Osteocyte (in vitro differentiated cells): Measurements from ENCODE around the gene ATP1B1. TPM values are rescaled to one million over a fixed set of nuclear protein-coding genes. Genes with fewer than 3 reads are reported as not detected.

Experiments
- DNase-seq: peaks from one replicate; pipeline ENCODE4 v3.0.0; 2021; ENCODE audit warnings: mixed read lengths; ENCODE audit not compliant: unreplicated experiment; ENCODE audit errors: extremely low spot score
- H3K27ac Mint-ChIP-seq: one replicate; pipeline ENCODE4 v1.8.0; 2021; ENCODE audit warnings: mild to moderate bottlenecking, mixed read lengths; ENCODE audit not compliant: unreplicated experiment
- H3K27me3 Mint-ChIP-seq: one replicate; pipeline ENCODE4 v1.8.0; 2021; ENCODE audit warnings: mixed read lengths; ENCODE audit not compliant: unreplicated experiment
- H3K36me3 Mint-ChIP-seq: one replicate; pipeline ENCODE4 v1.8.0; 2021; ENCODE audit warnings: mixed read lengths; ENCODE audit not compliant: unreplicated experiment
- H3K4me1 Mint-ChIP-seq: one replicate; pipeline ENCODE4 v1.8.0; 2021; ENCODE audit warnings: mixed read lengths; ENCODE audit not compliant: unreplicated experiment
- H3K4me3 Mint-ChIP-seq: one replicate; pipeline ENCODE4 v1.8.0; 2021; ENCODE audit warnings: mild to moderate bottlenecking, moderate library complexity, mixed read lengths; ENCODE audit not compliant: unreplicated experiment
- H3K9me3 Mint-ChIP-seq: one replicate; pipeline ENCODE4 v1.8.0; 2021; ENCODE audit warnings: mixed read lengths; ENCODE audit not compliant: unreplicated experiment
- CTCF ChIP-seq: fragments of 200-600 bp; sonication (generic); IDR thresholded peaks from 2 replicates; pipeline ENCODE4 v1.5.0; 2021; ENCODE audit warnings: antibody characterized with exemption, mild to moderate bottlenecking, moderate library complexity
- total RNA-seq: library from RNA; stranded (reverse); gene quantifications from 2 replicates; pipeline ENCODE4 v1.2.1, GENCODE V29; 2021

The ATP1B1 gene
- total RNA-seq, 1 donor from 2014 or later: 42.0 TPM

- peaks cover 21% of the 10 kb centered on the region for H3K4me1 Mint-ChIP-seq
- DNase-seq: no peak
- no peak overlapping the region for H3K4me3 Mint-ChIP-seq
- H3K27ac Mint-ChIP-seq: peak overlapping the region; percentile 13
- no peaks in the 10 kb centered on the region for H3K36me3 Mint-ChIP-seq
- H3K27me3 Mint-ChIP-seq: no peaks in the 10 kb centered on the region
- H3K9me3 Mint-ChIP-seq: no peaks in the 10 kb centered on the region
- TF ChIP-seq CTCF: no peak
These were observed 34.9 kb downstream of the ATP1B1 start for GRCh38 chr1:169141356-169141755.

GRCh38 chr1:169142129-169142528 lies 35.6 kb downstream of the ATP1B1 start:
- no peak overlapping the region for H3K27ac Mint-ChIP-seq
- H3K9me3 Mint-ChIP-seq: no peaks in the 10 kb centered on the region
- H3K4me1 Mint-ChIP-seq: peaks cover 21% of the 10 kb centered on the region
- H3K36me3 Mint-ChIP-seq: no peaks in the 10 kb centered on the region
- H3K4me3 Mint-ChIP-seq: no peak overlapping the region
- H3K27me3 Mint-ChIP-seq: no peaks in the 10 kb centered on the region
- TF ChIP-seq CTCF: no peak
- DNase-seq: no peak

- Mint-ChIP-seq H3K36me3 (no peaks in the 10 kb centered on the region), H3K4me3 (no peak overlapping the region), H3K9me3 (no peaks in the 10 kb centered on the region), H3K27me3 (no peaks in the 10 kb centered on the region), H3K4me1 (peaks cover 24% of the 10 kb centered on the region), H3K27ac (no peak overlapping the region)
- DNase-seq: no peak
- no peak for TF ChIP-seq CTCF
These were observed 36.9 kb downstream of the ATP1B1 start for GRCh38 chr1:169143346-169143745.

GRCh38 chr1:169143984-169144383 lies 37.5 kb downstream of the ATP1B1 start:
- H3K27me3 Mint-ChIP-seq: no peaks in the 10 kb centered on the region
- H3K4me1 Mint-ChIP-seq: peaks cover 27% of the 10 kb centered on the region
- TF ChIP-seq CTCF: no peak
- H3K4me3 Mint-ChIP-seq: no peak overlapping the region
- DNase-seq: no peak
- no peak overlapping the region for H3K27ac Mint-ChIP-seq
- no peaks in the 10 kb centered on the region for H3K9me3 Mint-ChIP-seq
- no peaks in the 10 kb centered on the region for H3K36me3 Mint-ChIP-seq

- Mint-ChIP-seq H3K9me3 (no peaks in the 10 kb centered on the region), H3K27me3 (no peaks in the 10 kb centered on the region), H3K27ac (no peak overlapping the region), H3K4me1 (peaks cover 27% of the 10 kb centered on the region), H3K36me3 (no peaks in the 10 kb centered on the region), H3K4me3 (no peak overlapping the region)
- DNase-seq: no peak
- no peak for TF ChIP-seq CTCF
These were observed 38.6 kb downstream of the ATP1B1 start for GRCh38 chr1:169144941-169145626.
